CD1c-positive myeloid dendritic cell (primary cell): ENCODE data around the gene TFR2.

Experiments
- DNase-seq: peaks from one replicate; pipeline ENCODE4 v3.0.0-alpha.2; 2016; ENCODE audit errors: extremely low spot score

TFR2 gene

GRCh38 chr7:100572949-100573675 lies 68.2 kb downstream of the TFR2 start:
- no peak for DNase-seq

- DNase-seq = no peak
Observed at GRCh38 chr7:100572281-100572948, 68.9 kb downstream of the TFR2 start.

- no peak for DNase-seq
Observed at GRCh38 chr7:100571829-100572116, 69.6 kb downstream of the TFR2 start.

GRCh38 chr7:100570954-100571828 lies 70.2 kb downstream of the TFR2 start:
- DNase-seq = no peak
